NB4 (cell line): ENCODE data around the gene GPC5.

Experiments
- DNase-seq: peaks from one replicate; pipeline ENCODE4 v3.0.0; 2010; ENCODE audit warnings: low read depth
- H3K4me3 ChIP-seq: one replicate; pipeline ENCODE4 v1.5.1; 2011; ENCODE audit warnings: mild to moderate bottlenecking, low read depth, low read length, moderate library complexity
- CTCF ChIP-seq: IDR thresholded peaks from one replicate; pipeline ENCODE4 v1.5.1; 2012; ENCODE audit warnings: low read depth, low read length
- MAX ChIP-seq: IDR thresholded peaks from 2 replicates; pipeline ENCODE4 v1.6.1; 2011; ENCODE audit warnings: low read depth, low read length
- MYC ChIP-seq: IDR thresholded peaks from 2 replicates; pipeline ENCODE4 v1.6.1; 2011; ENCODE audit warnings: low read depth, low read length
- POLR2A ChIP-seq: IDR thresholded peaks from 2 replicates; pipeline ENCODE4 v1.6.1; 2011; ENCODE audit warnings: mild to moderate bottlenecking; ENCODE audit not compliant: insufficient read length; ENCODE audit errors: extremely low read depth

Gene GPC5

GRCh38 chr13:92590503-92590908 lies 1192.1 kb downstream of the GPC5 start:
- TF ChIP-seq CTCF (no peak), MAX (no peak), POLR2A (no peak), MYC (no peak)
- no peak for DNase-seq
- H3K4me3 ChIP-seq = no peak overlapping the region

- TF ChIP-seq POLR2A (no peak), MAX (no peak), MYC (no peak), CTCF (no peak)
- DNase-seq = no peak
- no peak overlapping the region for H3K4me3 ChIP-seq
Observed at GRCh38 chr13:92591117-92591516, 1192.7 kb downstream of the GPC5 start.

GRCh38 chr13:92592757-92593156 lies 1194.3 kb downstream of the GPC5 start:
- TF ChIP-seq POLR2A (no peak), MYC (no peak), MAX (no peak), CTCF (no peak)
- H3K4me3 ChIP-seq = no peak overlapping the region
- DNase-seq = no peak

- no peak for DNase-seq
- H3K4me3 ChIP-seq = no peak overlapping the region
- TF ChIP-seq MAX (no peak), CTCF (no peak), MYC (no peak), POLR2A (no peak)
Observed at GRCh38 chr13:92602560-92602959, 1204.1 kb downstream of the GPC5 start.

GRCh38 chr13:92609376-92609775 lies 1211.0 kb downstream of the GPC5 start:
- no peak for DNase-seq
- TF ChIP-seq CTCF = no peak
- TF ChIP-seq MAX = no peak
- TF ChIP-seq MYC = no peak
- no peak for TF ChIP-seq POLR2A
- H3K4me3 ChIP-seq = no peak overlapping the region

GRCh38 chr13:92612892-92613291 lies 1214.5 kb downstream of the GPC5 start:
- TF ChIP-seq CTCF = no peak
- no peak for TF ChIP-seq POLR2A
- H3K4me3 ChIP-seq = no peak overlapping the region
- no peak for DNase-seq
